T-helper 2 cell treated with Interferon-gamma antibody and Interleukin-4, amounts not matched to agents 5 μg/mL and 100 μg/mL, for 36 hours (primary cell): ENCODE data around the gene RAG1.

Experiments
- DNase-seq: peaks from one replicate; pipeline ENCODE4 v3.0.0; 2021; ENCODE audit warnings: low spot score
- H3K27ac Mint-ChIP-seq: one replicate; pipeline ENCODE4 v1.8.0; 2021; ENCODE audit warnings: mild to moderate bottlenecking, mixed read lengths
- H3K27me3 Mint-ChIP-seq: one replicate; pipeline ENCODE4 v1.8.0; 2021; ENCODE audit warnings: low read depth, mixed read lengths
- H3K36me3 Mint-ChIP-seq: one replicate; pipeline ENCODE4 v1.8.0; 2021; ENCODE audit warnings: low read depth, mixed read lengths
- H3K4me1 Mint-ChIP-seq: one replicate; pipeline ENCODE4 v1.8.0; 2021; ENCODE audit warnings: low read depth, mixed read lengths
- H3K4me3 Mint-ChIP-seq: one replicate; pipeline ENCODE4 v1.8.0; 2022; ENCODE audit warnings: mild to moderate bottlenecking, moderate library complexity, mixed read lengths
- H3K9me3 Mint-ChIP-seq: one replicate; pipeline ENCODE4 v1.8.0; 2021; ENCODE audit warnings: mixed read lengths

RAG1 gene

GRCh38 chr11:36602135-36602534, 34.3 kb downstream of the RAG1 start:
- Mint-ChIP-seq H3K27ac (no peak overlapping the region), H3K9me3 (no peaks in the 10 kb centered on the region), H3K4me3 (no peak overlapping the region), H3K36me3 (no peaks in the 10 kb centered on the region), H3K4me1 (no peaks in the 10 kb centered on the region), H3K27me3 (peaks cover 7% of the 10 kb centered on the region)
- no peak for DNase-seq

GRCh38 chr11:36605221-36606216, 37.7 kb downstream of the RAG1 start:
- H3K27me3 Mint-ChIP-seq: peaks cover 5% of the 10 kb centered on the region
- no peak for DNase-seq
- no peaks in the 10 kb centered on the region for H3K36me3 Mint-ChIP-seq

GRCh38 chr11:36608491-36609199, 40.8 kb downstream of the RAG1 start:
- no peak overlapping the region for H3K27ac Mint-ChIP-seq
- H3K9me3 Mint-ChIP-seq: no peaks in the 10 kb centered on the region
- no peak overlapping the region for H3K4me3 Mint-ChIP-seq
- no peaks in the 10 kb centered on the region for H3K36me3 Mint-ChIP-seq
- no peaks in the 10 kb centered on the region for H3K27me3 Mint-ChIP-seq
- no peaks in the 10 kb centered on the region for H3K4me1 Mint-ChIP-seq
- no peak for DNase-seq

More at GRCh38 chr11:36605221-36606216, 37.7 kb downstream of the RAG1 start:
- H3K27ac Mint-ChIP-seq: no peak overlapping the region
- H3K4me1 Mint-ChIP-seq: no peaks in the 10 kb centered on the region
- no peak overlapping the region for H3K4me3 Mint-ChIP-seq
- no peaks in the 10 kb centered on the region for H3K9me3 Mint-ChIP-seq

GRCh38 chr11:36609383-36609782, 41.6 kb downstream of the RAG1 start:
- no peaks in the 10 kb centered on the region for H3K27me3 Mint-ChIP-seq
- H3K27ac Mint-ChIP-seq: no peak overlapping the region
- H3K9me3 Mint-ChIP-seq: no peaks in the 10 kb centered on the region
- H3K36me3 Mint-ChIP-seq: no peaks in the 10 kb centered on the region
- H3K4me1 Mint-ChIP-seq: no peaks in the 10 kb centered on the region
- no peak overlapping the region for H3K4me3 Mint-ChIP-seq
- no peak for DNase-seq

GRCh38 chr11:36615826-36616225, 48.0 kb downstream of the RAG1 start:
- Mint-ChIP-seq H3K36me3 (no peaks in the 10 kb centered on the region), H3K27ac (no peak overlapping the region), H3K4me1 (no peaks in the 10 kb centered on the region), H3K4me3 (no peak overlapping the region), H3K9me3 (no peaks in the 10 kb centered on the region), H3K27me3 (peaks cover 13% of the 10 kb centered on the region)
- no peak for DNase-seq

GRCh38 chr11:36617543-36618362, 49.9 kb downstream of the RAG1 start:
- H3K36me3 Mint-ChIP-seq: no peaks in the 10 kb centered on the region
- no peaks in the 10 kb centered on the region for H3K4me1 Mint-ChIP-seq
- H3K4me3 Mint-ChIP-seq: no peak overlapping the region
- H3K27me3 Mint-ChIP-seq: peaks cover 16% of the 10 kb centered on the region
- no peak overlapping the region for H3K27ac Mint-ChIP-seq
- DNase-seq: no peak
- H3K9me3 Mint-ChIP-seq: no peaks in the 10 kb centered on the region

- Mint-ChIP-seq H3K27me3 (peaks cover 16% of the 10 kb centered on the region), H3K27ac (no peak overlapping the region), H3K4me3 (no peak overlapping the region), H3K36me3 (no peaks in the 10 kb centered on the region), H3K4me1 (no peaks in the 10 kb centered on the region), H3K9me3 (no peaks in the 10 kb centered on the region)
- no peak for DNase-seq
Measured at GRCh38 chr11:36618363-36619047, 50.7 kb downstream of the RAG1 start.

- no peak overlapping the region for H3K27ac Mint-ChIP-seq
- H3K36me3 Mint-ChIP-seq: no peaks in the 10 kb centered on the region
- no peak overlapping the region for H3K4me3 Mint-ChIP-seq
- H3K9me3 Mint-ChIP-seq: no peaks in the 10 kb centered on the region
- peaks cover 18% of the 10 kb centered on the region for H3K27me3 Mint-ChIP-seq
- no peak for DNase-seq
- H3K4me1 Mint-ChIP-seq: no peaks in the 10 kb centered on the region
Measured at GRCh38 chr11:36619502-36619901, 51.7 kb downstream of the RAG1 start.

GRCh38 chr11:36620246-36620645, 52.4 kb downstream of the RAG1 start:
- no peak overlapping the region for H3K4me3 Mint-ChIP-seq
- no peaks in the 10 kb centered on the region for H3K4me1 Mint-ChIP-seq
- DNase-seq: no peak
- no peaks in the 10 kb centered on the region for H3K9me3 Mint-ChIP-seq
- H3K27ac Mint-ChIP-seq: no peak overlapping the region
- no peaks in the 10 kb centered on the region for H3K36me3 Mint-ChIP-seq
- H3K27me3 Mint-ChIP-seq: peaks cover 19% of the 10 kb centered on the region

GRCh38 chr11:36622431-36623136, 54.8 kb downstream of the RAG1 start:
- Mint-ChIP-seq H3K4me3 (no peak overlapping the region), H3K36me3 (no peaks in the 10 kb centered on the region), H3K27me3 (peaks cover 23% of the 10 kb centered on the region), H3K9me3 (no peaks in the 10 kb centered on the region), H3K27ac (no peak overlapping the region), H3K4me1 (no peaks in the 10 kb centered on the region)
- DNase-seq: no peak

GRCh38 chr11:36623494-36623893, 55.7 kb downstream of the RAG1 start:
- Mint-ChIP-seq H3K4me1 (no peaks in the 10 kb centered on the region), H3K27ac (no peak overlapping the region), H3K27me3 (peaks cover 20% of the 10 kb centered on the region), H3K36me3 (no peaks in the 10 kb centered on the region), H3K9me3 (no peaks in the 10 kb centered on the region), H3K4me3 (no peak overlapping the region)
- no peak for DNase-seq

GRCh38 chr11:36627006-36627405, 59.2 kb downstream of the RAG1 start:
- no peak overlapping the region for H3K4me3 Mint-ChIP-seq
- no peak overlapping the region for H3K27ac Mint-ChIP-seq
- no peaks in the 10 kb centered on the region for H3K4me1 Mint-ChIP-seq
- peaks cover 7% of the 10 kb centered on the region for H3K27me3 Mint-ChIP-seq
- H3K36me3 Mint-ChIP-seq: no peaks in the 10 kb centered on the region
- DNase-seq: no peak
- no peaks in the 10 kb centered on the region for H3K9me3 Mint-ChIP-seq

- no peaks in the 10 kb centered on the region for H3K9me3 Mint-ChIP-seq
- no peak for DNase-seq
- H3K27ac Mint-ChIP-seq: no peak overlapping the region
- peaks cover 7% of the 10 kb centered on the region for H3K27me3 Mint-ChIP-seq
- no peaks in the 10 kb centered on the region for H3K36me3 Mint-ChIP-seq
- H3K4me1 Mint-ChIP-seq: no peaks in the 10 kb centered on the region
- no peak overlapping the region for H3K4me3 Mint-ChIP-seq
Measured at GRCh38 chr11:36627471-36627870, 59.7 kb downstream of the RAG1 start.
